Skeletal muscle tissue (tissue), 4 donors: Measurements from ENCODE around the gene LDAH. TPM values are rescaled to one million over a fixed set of nuclear protein-coding genes. Genes with fewer than 3 reads are reported as not detected.

ENCODE experiments used
- H3K27ac ChIP-seq: one replicate; pipeline ENCODE4 v1.7.0; 2013; ENCODE audit warnings: mild to moderate bottlenecking, low read depth, low read length, inconsistent platforms
- H3K27me3 ChIP-seq, 3 donors: one replicate each; pipeline ENCODE4 v1.7.0; 2013; ENCODE audit warnings: low read length in 3 of 3; ENCODE audit not compliant: control insufficient read depth in 3 of 3, insufficient read depth in 3 of 3
- H3K36me3 ChIP-seq, 3 donors: one replicate each; pipeline ENCODE4 v1.7.0; 2013; ENCODE audit warnings: low read length in 3 of 3; ENCODE audit not compliant: control insufficient read depth in 3 of 3, insufficient read depth in 3 of 3
- H3K4me1 ChIP-seq, 3 donors: one replicate each; pipeline ENCODE4 v1.7.0; 2013; ENCODE audit warnings: low read length in 3 of 3, mild to moderate bottlenecking in 3 of 3; ENCODE audit not compliant: control insufficient read depth in 3 of 3, insufficient read depth in 3 of 3
- H3K4me3 ChIP-seq, 3 donors: one replicate each; pipeline ENCODE4 v1.7.0; 2013; ENCODE audit warnings: low read length in 3 of 3
- H3K9ac ChIP-seq, 3 donors: one replicate each; pipeline ENCODE4 v1.7.0; 2013; ENCODE audit warnings: low read length in 3 of 3, mild to moderate bottlenecking in 3 of 3, moderate library complexity in 2 of 3, low read depth in 1 of 3
- H3K9me3 ChIP-seq, 3 donors: one replicate each; pipeline ENCODE4 v1.7.0; 2013; ENCODE audit warnings: low read length in 3 of 3; ENCODE audit not compliant: control insufficient read depth in 3 of 3
- total RNA-seq: library from RNA; depleted of rRNA; stranded (reverse); fragments of >200 nt; gene quantifications from one replicate; pipeline ENCODE4 v1.2.3, GENCODE V29; 2014
- donor health status: Osteomylitis.

The LDAH gene
- total RNA-seq, 1 donor from 2014 or later = 6.3 TPM

DNA sequence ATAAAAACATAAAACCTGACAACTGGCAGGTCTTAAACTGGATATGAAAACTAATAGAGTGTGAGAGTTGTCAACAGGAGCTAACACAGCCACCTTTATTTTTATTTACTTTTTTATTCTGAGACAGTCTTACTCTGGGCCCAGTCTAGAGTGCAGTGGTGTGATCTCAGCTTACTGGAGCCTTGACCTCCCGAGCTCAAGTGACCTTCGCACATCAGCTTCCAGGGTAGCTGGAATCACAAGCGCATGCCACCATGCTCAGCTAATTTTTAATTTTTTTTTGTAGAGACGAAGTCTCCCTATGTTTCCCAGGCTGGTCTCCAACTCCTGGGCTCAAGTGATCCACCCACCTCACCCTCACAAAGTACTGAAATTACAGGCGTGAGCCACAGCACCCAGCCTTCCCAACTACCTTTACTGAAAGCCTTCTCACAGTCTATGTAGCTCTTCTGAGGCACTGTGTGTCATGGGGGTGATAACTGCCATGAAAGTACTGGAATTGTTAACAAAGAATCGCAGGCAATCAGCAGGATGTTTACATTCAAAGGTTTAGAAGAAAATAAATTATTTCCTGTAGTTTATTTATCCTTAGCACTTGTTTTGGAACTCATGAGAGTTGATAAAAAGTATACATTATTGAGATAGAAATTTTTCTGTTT lies 131.7 kb downstream of the LDAH start:
- no peak overlapping the region for H3K4me3 ChIP-seq
- no peaks in the 10 kb centered on the region for H3K9me3 ChIP-seq
- no peaks in the 10 kb centered on the region for H3K27me3 ChIP-seq
- H3K4me1 ChIP-seq = no peaks in the 10 kb centered on the region
- H3K9ac ChIP-seq = no peak overlapping the region
- H3K36me3 ChIP-seq = no peaks in the 10 kb centered on the region
- H3K27ac ChIP-seq = no peak overlapping the region

DNA sequence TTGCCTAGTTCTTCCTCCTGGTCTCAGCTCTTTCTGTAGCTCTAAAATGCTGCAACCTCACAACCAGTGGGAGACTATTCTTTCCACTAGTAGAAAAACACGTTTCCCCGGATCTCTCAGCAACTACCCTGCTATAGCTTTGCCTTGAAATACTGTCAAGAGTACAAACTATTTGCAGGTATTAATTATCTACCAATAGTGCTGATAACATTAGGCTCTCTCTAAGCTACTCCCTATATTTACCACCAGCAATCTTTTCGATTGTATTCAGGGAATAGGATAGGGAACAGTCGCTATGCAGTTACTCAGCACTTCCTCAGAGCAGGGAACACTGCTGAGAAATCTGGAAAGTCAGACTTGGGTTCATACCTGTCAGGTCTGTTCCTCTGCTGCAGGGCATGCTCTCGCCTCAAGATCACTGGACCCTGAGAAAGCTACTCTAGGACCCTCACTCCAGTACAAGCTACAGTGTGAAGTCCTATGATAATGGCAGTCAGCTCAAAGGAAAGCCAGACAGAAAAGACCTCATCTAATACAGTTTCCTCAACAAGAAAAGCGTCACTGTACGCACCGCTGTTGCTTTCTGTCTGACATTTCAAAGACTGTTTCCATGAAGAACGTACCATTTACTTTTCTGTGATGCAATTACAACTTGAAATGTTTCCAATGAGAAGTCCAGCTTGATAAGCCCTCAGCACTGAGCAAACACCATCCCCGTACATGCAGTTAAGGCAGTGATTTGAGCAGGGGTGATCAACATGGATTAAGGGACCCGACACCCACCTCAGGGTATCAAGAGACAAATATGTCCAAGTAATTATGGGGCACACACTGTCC lies 133.3 kb downstream of the LDAH start:
- no peak overlapping the region for H3K9ac ChIP-seq
- no peak overlapping the region for H3K27ac ChIP-seq
- H3K4me3 ChIP-seq = no peak overlapping the region
- H3K27me3 ChIP-seq = no peaks in the 10 kb centered on the region
- H3K9me3 ChIP-seq = no peaks in the 10 kb centered on the region
- no peaks in the 10 kb centered on the region for H3K4me1 ChIP-seq
- H3K36me3 ChIP-seq = peaks cover 0 to 3% (median 0%) of the 10 kb centered on the region in 3 donors

DNA sequence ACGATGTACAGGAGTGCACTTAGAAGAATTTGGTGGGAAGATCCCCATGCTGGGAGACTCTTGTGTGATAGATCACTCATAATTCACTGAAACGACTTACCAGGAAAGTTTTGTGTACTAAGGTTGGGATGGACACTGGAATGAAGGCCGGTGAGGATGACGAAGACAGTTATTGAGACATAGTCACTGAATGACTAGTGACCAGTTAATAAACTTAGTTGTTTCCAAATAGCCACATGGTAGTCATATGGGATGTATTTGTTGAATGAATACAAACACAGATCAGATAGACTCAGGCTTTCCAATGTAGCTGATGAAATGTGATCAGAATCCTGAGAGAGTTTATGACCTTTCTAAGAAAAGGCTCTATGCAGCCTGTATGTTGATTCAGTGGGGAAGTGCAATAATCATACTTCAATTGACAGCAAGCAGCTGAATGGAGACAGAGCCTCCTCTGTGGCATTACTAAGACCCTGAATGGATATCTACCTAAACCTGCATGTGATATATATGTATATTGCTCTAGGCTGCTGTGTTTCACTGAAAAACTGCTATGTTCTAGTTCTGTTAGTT lies 135.6 kb downstream of the LDAH start:
- no peak overlapping the region for H3K27ac ChIP-seq
- no peaks in the 10 kb centered on the region for H3K4me1 ChIP-seq
- no peaks in the 10 kb centered on the region for H3K9me3 ChIP-seq
- H3K4me3 ChIP-seq = no peak overlapping the region
- no peaks in the 10 kb centered on the region for H3K27me3 ChIP-seq
- peaks cover 0 to 6% (median 0%) of the 10 kb centered on the region in 3 donors for H3K36me3 ChIP-seq
- H3K9ac ChIP-seq = no peak overlapping the region

DNA sequence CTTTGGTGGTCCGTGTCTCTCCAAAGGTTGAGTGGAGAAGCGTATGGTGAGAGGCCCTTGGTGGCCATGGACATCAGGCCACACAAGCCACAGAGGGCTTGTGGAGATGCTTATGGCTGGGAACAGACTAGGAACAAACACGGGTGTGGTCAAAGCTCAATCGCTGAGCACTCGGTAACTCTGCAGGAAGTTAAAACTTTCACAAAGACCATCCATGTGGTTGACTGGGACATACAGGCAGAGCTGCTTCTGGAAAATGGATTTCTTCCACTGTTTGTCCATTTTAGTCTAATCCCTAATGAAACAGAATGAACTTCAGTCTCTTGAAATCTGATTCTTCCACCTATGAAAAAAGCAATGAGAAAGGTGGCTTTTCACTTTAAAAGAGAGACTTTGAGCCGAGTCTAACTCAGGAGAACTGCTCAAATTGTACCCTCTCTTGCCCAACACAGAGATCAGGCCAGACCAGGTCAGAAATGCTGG lies 138.3 kb downstream of the LDAH start:
- Histone ChIP-seq H3K27me3 (no peaks in the 10 kb centered on the region), H3K9ac (no peak overlapping the region), H3K4me1 (no peaks in the 10 kb centered on the region), H3K9me3 (no peaks in the 10 kb centered on the region), H3K4me3 (no peak overlapping the region), H3K27ac (no peak overlapping the region), H3K36me3 (peaks cover 0 to 6% (median 0%) of the 10 kb centered on the region in 3 donors)

DNA sequence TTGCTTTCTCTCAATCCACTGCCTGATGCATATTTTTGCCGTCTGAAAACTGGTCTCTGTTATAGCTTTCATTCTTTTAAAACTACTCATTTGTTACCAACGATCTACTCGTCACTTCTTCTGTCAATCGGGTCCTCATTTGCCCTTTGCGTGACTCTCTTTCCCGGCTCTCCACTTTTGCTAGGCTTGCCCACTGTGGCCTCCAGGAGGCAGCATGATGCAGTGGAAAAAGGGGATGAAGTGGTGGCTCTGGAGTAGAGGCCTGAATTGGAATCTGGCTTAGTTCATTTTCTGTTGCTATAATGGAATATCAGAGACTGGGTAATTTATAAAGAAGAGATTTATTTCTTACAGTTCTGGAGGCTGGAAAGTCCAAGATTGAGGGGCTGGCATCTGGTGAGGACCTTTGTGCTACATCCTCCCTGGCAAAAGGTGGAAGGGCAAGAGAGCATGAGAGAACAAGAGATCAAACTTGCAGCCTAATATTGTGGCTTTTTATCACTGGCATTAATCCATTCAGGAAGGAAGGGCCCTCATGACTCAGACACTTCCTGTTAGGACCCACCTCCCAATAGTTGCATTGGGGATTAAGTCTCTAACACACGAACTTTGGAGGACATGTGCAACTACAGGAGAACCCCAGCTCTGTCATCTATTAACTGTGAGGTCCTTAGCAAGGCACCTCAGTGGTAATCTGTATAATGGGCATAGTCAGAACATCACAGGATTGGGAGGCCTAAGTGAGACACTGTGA lies 140.6 kb downstream of the LDAH start:
- Histone ChIP-seq H3K27me3 (no peaks in the 10 kb centered on the region), H3K9ac (no peak overlapping the region), H3K4me3 (no peak overlapping the region), H3K36me3 (peaks cover 0 to 6% (median 0%) of the 10 kb centered on the region in 3 donors), H3K27ac (no peak overlapping the region), H3K9me3 (no peaks in the 10 kb centered on the region), H3K4me1 (peaks cover 0 to 4% (median 2%) of the 10 kb centered on the region in 3 donors)

DNA sequence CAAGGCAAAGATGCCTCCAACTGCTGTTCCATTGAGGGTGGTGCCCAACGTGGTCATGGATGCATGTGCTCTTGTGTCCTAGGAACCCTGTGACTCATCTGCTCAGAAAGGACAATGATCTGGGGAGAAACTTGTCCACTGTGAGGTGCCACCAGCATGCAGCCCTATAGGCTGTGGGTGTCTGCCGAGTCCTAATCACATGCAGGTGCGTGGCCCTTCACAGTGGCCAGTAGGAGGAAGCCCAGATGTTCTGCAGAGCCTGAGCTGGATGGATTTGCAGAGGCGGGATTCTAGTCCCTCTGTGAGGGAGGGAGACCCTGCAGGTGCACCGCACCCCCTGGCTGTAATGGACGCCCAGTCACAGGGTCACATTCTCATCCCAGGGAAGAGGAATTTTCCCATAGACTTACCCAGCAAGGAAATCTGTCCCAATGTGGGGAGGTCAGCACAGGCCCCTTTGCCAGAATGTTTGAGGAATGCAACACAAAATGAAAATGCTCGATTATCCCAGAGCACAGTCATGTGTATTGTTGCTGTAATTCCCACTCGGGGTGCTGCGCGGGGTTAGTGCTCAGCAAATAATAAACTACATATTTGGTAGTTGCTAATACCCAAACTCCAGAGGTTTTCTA lies 142.0 kb downstream of the LDAH start:
- H3K9ac ChIP-seq = no peak overlapping the region
- H3K27me3 ChIP-seq = no peaks in the 10 kb centered on the region
- H3K9me3 ChIP-seq = no peaks in the 10 kb centered on the region
- H3K4me1 ChIP-seq = peaks cover 0 to 10% (median 6%) of the 10 kb centered on the region in 3 donors
- no peak overlapping the region for H3K4me3 ChIP-seq
- no peak overlapping the region for H3K27ac ChIP-seq
- peaks cover 0 to 6% (median 0%) of the 10 kb centered on the region in 3 donors for H3K36me3 ChIP-seq

DNA sequence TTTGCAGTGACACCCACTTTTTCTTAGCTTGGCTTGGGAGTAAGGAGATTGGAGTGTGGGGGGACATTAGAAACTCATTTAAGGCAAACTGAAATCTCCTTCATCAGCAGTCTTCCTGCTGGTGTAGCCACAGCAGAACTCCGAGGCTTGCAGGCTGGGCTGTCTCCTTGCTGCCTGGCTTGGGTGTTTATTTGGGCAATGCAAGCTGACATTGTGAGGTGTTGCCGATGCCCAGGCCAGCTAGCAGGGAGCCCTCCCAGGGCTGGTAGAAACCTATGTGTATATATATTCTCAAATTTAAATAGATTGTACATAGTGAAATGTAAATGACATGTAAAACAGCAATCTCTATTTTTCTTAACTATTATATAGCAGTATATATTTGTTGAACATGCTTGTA lies 144.1 kb downstream of the LDAH start:
- Histone ChIP-seq H3K9me3 (no peaks in the 10 kb centered on the region), H3K9ac (no peak overlapping the region), H3K4me1 (peaks cover 6 to 19% (median 14%) of the 10 kb centered on the region in 3 donors), H3K27me3 (peaks cover 2 to 10% (median 8%) of the 10 kb centered on the region in 3 donors), H3K27ac (no peak overlapping the region), H3K4me3 (no peak overlapping the region), H3K36me3 (no peaks in the 10 kb centered on the region)

DNA sequence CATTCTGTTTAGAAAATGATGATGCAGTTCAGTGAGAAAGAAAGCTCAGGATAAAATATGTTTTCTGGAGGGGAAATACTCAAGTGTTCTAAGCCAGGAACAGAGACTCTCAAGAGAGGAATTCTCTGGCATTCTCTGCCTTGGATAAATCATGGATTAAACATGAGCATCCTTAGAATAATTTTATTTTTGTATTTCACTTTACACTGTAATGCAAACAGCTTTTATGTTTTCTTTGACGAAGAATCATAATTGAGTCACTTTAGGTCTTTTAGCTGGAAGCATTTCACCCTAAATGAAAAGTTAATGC lies 144.9 kb downstream of the LDAH start:
- peaks cover 6 to 19% (median 14%) of the 10 kb centered on the region in 3 donors for H3K4me1 ChIP-seq
- H3K9me3 ChIP-seq = no peaks in the 10 kb centered on the region
- no peak overlapping the region for H3K27ac ChIP-seq

DNA sequence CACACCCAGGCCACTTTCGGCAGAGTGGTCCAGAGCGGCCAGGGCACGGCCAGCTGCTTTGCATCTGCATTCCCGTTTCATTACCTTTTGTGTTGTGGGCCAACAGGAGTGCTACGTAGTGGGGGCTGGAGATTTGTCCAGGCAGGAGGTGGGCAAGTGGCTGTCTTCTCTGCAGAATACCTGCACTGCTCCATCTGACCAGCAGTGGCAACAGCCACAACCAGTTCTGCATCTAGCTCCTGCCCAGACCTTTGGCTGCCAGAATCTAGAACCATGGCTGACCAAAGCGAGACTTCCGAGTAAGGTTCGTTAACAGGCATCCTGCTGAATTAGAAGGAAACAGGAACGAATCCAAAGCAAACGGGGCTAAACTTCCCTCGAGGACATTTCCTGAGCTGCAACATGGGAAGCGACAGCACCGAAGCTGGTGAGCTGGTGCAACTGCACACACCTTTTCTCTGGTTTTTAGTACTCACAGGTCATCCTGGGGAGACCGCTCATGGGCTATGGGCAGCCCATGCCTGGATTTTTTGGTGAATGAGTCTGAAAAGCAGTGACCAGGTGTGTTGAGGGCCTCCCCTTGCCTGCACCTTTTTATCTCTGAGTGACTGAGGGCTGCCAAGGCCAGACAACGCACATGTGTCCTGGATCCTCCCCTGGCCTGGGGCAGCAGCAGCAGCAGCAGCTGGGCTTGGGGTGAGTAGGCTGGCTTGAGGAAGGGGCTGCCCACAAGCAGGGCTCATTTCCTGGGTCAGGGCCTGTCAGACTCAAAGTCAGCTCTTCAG lies 145.4 kb downstream of the LDAH start:
- H3K9me3 ChIP-seq = no peaks in the 10 kb centered on the region
- H3K27me3 ChIP-seq = peaks cover 10 to 20% (median 16%) of the 10 kb centered on the region in 3 donors
- H3K4me1 ChIP-seq = peaks cover 6 to 19% (median 14%) of the 10 kb centered on the region in 3 donors
- no peaks in the 10 kb centered on the region for H3K36me3 ChIP-seq
- no peak overlapping the region for H3K27ac ChIP-seq
- H3K4me3 ChIP-seq = no peak overlapping the region
- no peak overlapping the region for H3K9ac ChIP-seq

More for the DNA sequence above, 144.9 kb downstream of the LDAH start:
- Histone ChIP-seq H3K36me3 (no peaks in the 10 kb centered on the region), H3K27me3 (peaks cover 6 to 15% (median 14%) of the 10 kb centered on the region in 3 donors), H3K9ac (no peak overlapping the region), H3K4me3 (no peak overlapping the region)
